HL-60 (cell line): Measurements from ENCODE around the gene ENG.

ENCODE experiments used
- DNase-seq, 2 experiments: peaks; one replicate each; pipeline ENCODE4 v3.0.0-alpha.2; 2010 to 2020; ENCODE audit warnings: low read depth in 1 of 2, low spot score in 1 of 2
- H3K27ac ChIP-seq: fragments of 250-450 bp; sonication (Bioruptor Pico); replicated peaks from 2 replicates; pipeline ENCODE4 v1.5.1; 2020; ENCODE audit warnings: mild to moderate bottlenecking, moderate library complexity
- H3K27me3 ChIP-seq: fragments of 250-450 bp; sonication (Bioruptor Pico); 2 replicates; pipeline ENCODE4 v1.5.1; 2021; ENCODE audit warnings: mild to moderate bottlenecking, moderate library complexity; ENCODE audit not compliant: insufficient read depth, poor library complexity, severe bottlenecking
- H3K4me3 ChIP-seq: replicated peaks from 2 replicates; pipeline ENCODE4 v1.5.1; 2011; ENCODE audit warnings: mild to moderate bottlenecking, control low read depth, low read length; ENCODE audit not compliant: insufficient read depth
- CTCF ChIP-seq: IDR thresholded peaks from one replicate; pipeline ENCODE4 v1.5.1; 2011; ENCODE audit warnings: low read length, control low read depth, inconsistent platforms; ENCODE audit not compliant: insufficient read depth
- GABPA ChIP-seq: IDR thresholded peaks from 2 replicates; pipeline ENCODE4 v1.6.1; 2012; ENCODE audit warnings: low read depth
- POLR2AphosphoS5 ChIP-seq: IDR thresholded peaks from 2 replicates; pipeline ENCODE4 v1.6.1; 2012; ENCODE audit warnings: low read depth
- REST ChIP-seq: IDR thresholded peaks from 2 replicates; pipeline ENCODE4 v1.6.1; 2012; ENCODE audit warnings: low read depth; ENCODE audit not compliant: insufficient replicate concordance
- SPI1 ChIP-seq: IDR thresholded peaks from 2 replicates; pipeline ENCODE4 v1.6.1; 2012; ENCODE audit warnings: low read depth, mild to moderate bottlenecking, borderline replicate concordance

Gene ENG

GRCh38 chr9:127858041-127858512 lies 3.6 kb upstream of the ENG start:
- no peak overlapping the region for H3K4me3 ChIP-seq
- no peaks in the 10 kb centered on the region for H3K27me3 ChIP-seq
- H3K27ac ChIP-seq = no peak overlapping the region
- no peak for DNase-seq
- TF ChIP-seq CTCF = no peak
- TF ChIP-seq REST = no peak
- no peak for TF ChIP-seq GABPA
- TF ChIP-seq POLR2AphosphoS5 = no peak
- TF ChIP-seq SPI1 = no peak

GRCh38 chr9:127857278-127857677 lies 2.8 kb upstream of the ENG start:
- TF ChIP-seq CTCF = no peak
- no peak overlapping the region for H3K4me3 ChIP-seq
- no peak overlapping the region for H3K27ac ChIP-seq
- no peak for DNase-seq
- no peaks in the 10 kb centered on the region for H3K27me3 ChIP-seq

- Histone ChIP-seq H3K4me3 (no peak overlapping the region), H3K27ac (no peak overlapping the region), H3K27me3 (no peaks in the 10 kb centered on the region)
- DNase-seq = no peak
- TF ChIP-seq POLR2AphosphoS5 (no peak), REST (no peak), SPI1 (no peak), CTCF (no peak), GABPA (no peak)
Measured at GRCh38 chr9:127856729-127857116, 2.3 kb upstream of the ENG start.

- Histone ChIP-seq H3K27me3 (no peaks in the 10 kb centered on the region), H3K27ac (no peak overlapping the region), H3K4me3 (no peak overlapping the region)
- TF ChIP-seq POLR2AphosphoS5 = no peak
- no peak for TF ChIP-seq CTCF
- no peak for TF ChIP-seq SPI1
- TF ChIP-seq REST = no peak
- no peak for TF ChIP-seq GABPA
- no peak for DNase-seq
Measured at GRCh38 chr9:127856094-127856728, 1.8 kb upstream of the ENG start.
